Activated T-helper 1 cell treated with anti-CD3 and anti-CD28 coated beads, Interleukin-12 subunit alpha, Interleukin-12 subunit beta, Interleukin-2, Interleukin-4 antibody, amounts not matched to agents 30 ng/mL and 10 ng/mL and 1 ng/mL, durations not matched to agents 14 hours and 24 hours and 36 hours (primary cell): Measurements from ENCODE around the gene PCDH15. TPM values are rescaled to one million over a fixed set of nuclear protein-coding genes. Genes with fewer than 3 reads are reported as not detected.

Source experiments
- DNase-seq: peaks from one replicate; pipeline ENCODE4 v3.0.0; 2021; ENCODE audit warnings: low spot score
- H3K27ac Mint-ChIP-seq: one replicate; pipeline ENCODE4 v1.8.0; 2021; ENCODE audit warnings: mild to moderate bottlenecking, mixed read lengths
- H3K27me3 Mint-ChIP-seq: one replicate; pipeline ENCODE4 v1.8.0; 2022; ENCODE audit warnings: mild to moderate bottlenecking, moderate library complexity, mixed read lengths; ENCODE audit not compliant: insufficient read depth
- H3K36me3 Mint-ChIP-seq: one replicate; pipeline ENCODE4 v1.8.0; 2021; ENCODE audit warnings: low read depth, mixed read lengths
- H3K4me1 Mint-ChIP-seq: one replicate; pipeline ENCODE4 v1.8.0; 2021; ENCODE audit warnings: low read depth, mixed read lengths
- H3K4me3 Mint-ChIP-seq: one replicate; pipeline ENCODE4 v1.8.0; 2021; ENCODE audit warnings: mild to moderate bottlenecking, moderate library complexity, mixed read lengths
- H3K9me3 Mint-ChIP-seq: one replicate; pipeline ENCODE4 v1.8.0; 2021; ENCODE audit warnings: mixed read lengths
- intact Hi-C: fragments of 100-400 bp; cut with micrococcal nuclease; formaldehyde crosslinking; loops from one replicate; pipeline ENCODE4 v1.15.1; 2024
- total RNA-seq: library from RNA; stranded (reverse); gene quantifications from 2 replicates; pipeline ENCODE4 v1.2.3, GENCODE V29; 2022

The PCDH15 gene
- total RNA-seq, result not detected in 2 replicates

- no peaks in the 10 kb centered on the region for H3K36me3 Mint-ChIP-seq
- H3K4me1 Mint-ChIP-seq, result no peaks in the 10 kb centered on the region
- no peaks in the 10 kb centered on the region for H3K27me3 Mint-ChIP-seq
- intact Hi-C loops, result no loop called here
- H3K4me3 Mint-ChIP-seq, result no peak within 1 kb of the TSS
- H3K27ac Mint-ChIP-seq, result no peak within 1 kb of the TSS
- no peaks in the 10 kb centered on the region for H3K9me3 Mint-ChIP-seq
- DNase-seq, result no peak
Measured at GRCh38 chr10:54800741-54801421, at the start of gene PCDH15. PCDH15 (minus strand) TSS chr10:54801231; CDS start chr10:54664262, 136,969 bp downstream.

GRCh38 chr10:54843932-54844331, 42.9 kb upstream of the PCDH15 start:
- Mint-ChIP-seq H3K4me1 (no peaks in the 10 kb centered on the region), H3K4me3 (no peak overlapping the region), H3K27me3 (no peaks in the 10 kb centered on the region), H3K36me3 (no peaks in the 10 kb centered on the region), H3K9me3 (peaks cover 10% of the 10 kb centered on the region), H3K27ac (no peak overlapping the region)
- intact Hi-C loops, result no loop called here
- no peak for DNase-seq

GRCh38 chr10:54843085-54843646, 42.1 kb upstream of the PCDH15 start:
- no peak overlapping the region for H3K4me3 Mint-ChIP-seq
- intact Hi-C loops, result no loop called here
- H3K27ac Mint-ChIP-seq, result no peak overlapping the region
- H3K9me3 Mint-ChIP-seq, result peaks cover 10% of the 10 kb centered on the region
- no peaks in the 10 kb centered on the region for H3K27me3 Mint-ChIP-seq
- no peak for DNase-seq
- H3K36me3 Mint-ChIP-seq, result no peaks in the 10 kb centered on the region
- no peaks in the 10 kb centered on the region for H3K4me1 Mint-ChIP-seq

GRCh38 chr10:54837479-54837878, 36.4 kb upstream of the PCDH15 start:
- Mint-ChIP-seq H3K4me3 (no peak overlapping the region), H3K27ac (no peak overlapping the region), H3K36me3 (no peaks in the 10 kb centered on the region), H3K4me1 (no peaks in the 10 kb centered on the region), H3K27me3 (no peaks in the 10 kb centered on the region), H3K9me3 (peaks cover 13% of the 10 kb centered on the region)
- DNase-seq, result no peak
- intact Hi-C loops, result no loop called here

GRCh38 chr10:54833029-54833428, 32.0 kb upstream of the PCDH15 start:
- Mint-ChIP-seq H3K4me1 (no peaks in the 10 kb centered on the region), H3K36me3 (no peaks in the 10 kb centered on the region), H3K4me3 (no peak overlapping the region), H3K27me3 (no peaks in the 10 kb centered on the region), H3K9me3 (peaks cover 4% of the 10 kb centered on the region), H3K27ac (no peak overlapping the region)
- DNase-seq, result no peak
- intact Hi-C loops, result no loop called here

GRCh38 chr10:54826994-54827560, 26.0 kb upstream of the PCDH15 start:
- H3K27ac Mint-ChIP-seq, result no peak overlapping the region
- H3K36me3 Mint-ChIP-seq, result no peaks in the 10 kb centered on the region
- H3K4me3 Mint-ChIP-seq, result no peak overlapping the region
- DNase-seq, result no peak
- H3K27me3 Mint-ChIP-seq, result no peaks in the 10 kb centered on the region
- H3K4me1 Mint-ChIP-seq, result no peaks in the 10 kb centered on the region
- intact Hi-C loops, result no loop called here
- no peaks in the 10 kb centered on the region for H3K9me3 Mint-ChIP-seq

GRCh38 chr10:54815583-54815982, 14.6 kb upstream of the PCDH15 start:
- Mint-ChIP-seq H3K36me3 (no peaks in the 10 kb centered on the region), H3K27me3 (no peaks in the 10 kb centered on the region), H3K27ac (no peak overlapping the region), H3K9me3 (peaks cover 9% of the 10 kb centered on the region), H3K4me3 (no peak overlapping the region), H3K4me1 (no peaks in the 10 kb centered on the region)
- intact Hi-C loops, result no loop called here
- no peak for DNase-seq

GRCh38 chr10:54808186-54808935, 7.3 kb upstream of the PCDH15 start:
- Mint-ChIP-seq H3K4me3 (no peak overlapping the region), H3K4me1 (no peaks in the 10 kb centered on the region), H3K36me3 (no peaks in the 10 kb centered on the region), H3K27me3 (no peaks in the 10 kb centered on the region), H3K9me3 (peaks cover 5% of the 10 kb centered on the region), H3K27ac (no peak overlapping the region)
- intact Hi-C loops, result no loop called here
- no peak for DNase-seq

GRCh38 chr10:54799506-54799905, 1.5 kb downstream of the PCDH15 start:
- Mint-ChIP-seq H3K4me1 (no peaks in the 10 kb centered on the region), H3K27ac (no peak overlapping the region), H3K4me3 (no peak overlapping the region), H3K36me3 (no peaks in the 10 kb centered on the region), H3K27me3 (no peaks in the 10 kb centered on the region), H3K9me3 (no peaks in the 10 kb centered on the region)
- intact Hi-C loops, result no loop called here
- DNase-seq, result no peak

GRCh38 chr10:54797636-54798321, 3.3 kb downstream of the PCDH15 start:
- H3K36me3 Mint-ChIP-seq, result no peaks in the 10 kb centered on the region
- intact Hi-C loops, result no loop called here
- H3K27me3 Mint-ChIP-seq, result no peaks in the 10 kb centered on the region
- no peak overlapping the region for H3K4me3 Mint-ChIP-seq
- DNase-seq, result no peak
- H3K4me1 Mint-ChIP-seq, result no peaks in the 10 kb centered on the region
- no peaks in the 10 kb centered on the region for H3K9me3 Mint-ChIP-seq
- H3K27ac Mint-ChIP-seq, result no peak overlapping the region

GRCh38 chr10:54796881-54797280, 4.2 kb downstream of the PCDH15 start:
- no peaks in the 10 kb centered on the region for H3K4me1 Mint-ChIP-seq
- intact Hi-C loops, result no loop called here
- no peaks in the 10 kb centered on the region for H3K36me3 Mint-ChIP-seq
- H3K4me3 Mint-ChIP-seq, result no peak overlapping the region
- no peaks in the 10 kb centered on the region for H3K9me3 Mint-ChIP-seq
- no peak for DNase-seq
- no peaks in the 10 kb centered on the region for H3K27me3 Mint-ChIP-seq
- H3K27ac Mint-ChIP-seq, result no peak overlapping the region

GRCh38 chr10:54776622-54777021, 24.4 kb downstream of the PCDH15 start:
- H3K4me3 Mint-ChIP-seq, result no peak overlapping the region
- H3K27me3 Mint-ChIP-seq, result no peaks in the 10 kb centered on the region
- H3K36me3 Mint-ChIP-seq, result no peaks in the 10 kb centered on the region
- peaks cover 3% of the 10 kb centered on the region for H3K9me3 Mint-ChIP-seq
- intact Hi-C loops, result no loop called here
- no peak for DNase-seq
- H3K27ac Mint-ChIP-seq, result no peak overlapping the region
- no peaks in the 10 kb centered on the region for H3K4me1 Mint-ChIP-seq
